Astrocyte of the hippocampus (primary cell): ENCODE data around the gene EFCAB3.
"Not testable (repeated sequence)": the region's sequence is repeated elsewhere in the genome, so short reads cannot be mapped to it uniquely, and the experiment has no call there.

Experiments used
- DNase-seq: peaks from one replicate; pipeline ENCODE4 v3.0.0; 2011; ENCODE audit warnings: low read depth, low spot score

EFCAB3 gene

DNA sequence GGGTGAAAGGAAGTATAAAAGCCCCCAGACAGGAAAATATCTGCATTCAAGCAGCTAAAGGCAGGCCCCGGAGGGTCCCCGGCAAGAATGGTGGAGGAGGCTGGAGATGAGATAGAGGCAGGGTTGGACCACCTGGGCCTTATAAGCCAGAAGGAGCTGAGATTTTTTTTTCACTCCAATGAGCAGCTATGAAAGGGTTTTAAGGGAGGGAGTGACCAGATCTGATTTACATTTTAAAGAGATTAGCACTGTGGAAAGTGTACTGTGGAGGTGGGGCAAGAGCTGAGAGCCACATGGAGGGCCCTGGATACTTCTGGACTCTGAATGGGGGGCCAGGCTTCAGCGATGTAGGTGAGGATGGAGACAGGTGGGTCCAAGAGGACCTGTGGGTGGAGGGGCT lies 84.1 kb downstream of the EFCAB3 start:
- DNase-seq, result not testable (repeated sequence)

DNA sequence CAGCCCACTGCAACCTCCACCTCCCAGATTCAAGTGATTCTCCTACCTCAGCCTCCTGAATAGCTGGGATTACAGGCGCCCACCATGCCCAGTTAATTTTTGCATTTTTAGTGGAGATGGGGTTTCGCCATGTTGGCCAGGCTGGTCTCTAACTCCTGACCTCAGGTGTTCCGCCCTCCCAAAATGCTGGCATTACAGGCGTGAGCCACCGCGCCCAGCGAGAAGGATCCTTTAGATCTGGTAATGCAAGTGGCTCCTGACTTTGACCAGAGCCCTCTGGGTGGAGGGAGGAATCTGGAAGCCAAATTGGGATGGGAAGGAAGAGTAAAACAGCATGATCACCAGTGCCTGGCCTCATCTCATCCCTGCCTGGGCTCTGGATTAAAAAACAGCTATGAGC lies 84.9 kb downstream of the EFCAB3 start:
- not testable (repeated sequence) for DNase-seq
